Bronchial epithelial cell (primary cell): ENCODE data around the gene RGS21. TPM values are rescaled to one million over a fixed set of nuclear protein-coding genes. Genes with fewer than 3 reads are reported as not detected.

Source experiments
- DNase-seq: peaks from one replicate; pipeline ENCODE4 v3.0.0-alpha.2; 2010; ENCODE audit warnings: low read depth
- FAIRE-seq: peaks from 2 replicates; lab custom pipeline; 2011; peaks lifted over from hg19 to GRCh38; lab: Jason Lieb, UNC
- H3K27me3 ChIP-seq: 2 replicates; pipeline ENCODE4 v1.5.1; 2011; ENCODE audit warnings: low read length; ENCODE audit not compliant: control insufficient read depth, insufficient read depth
- H3K36me3 ChIP-seq: 2 replicates; pipeline ENCODE4 v1.5.1; 2011; ENCODE audit warnings: low read length; ENCODE audit not compliant: control insufficient read depth, insufficient read depth
- H3K4me3 ChIP-seq: 2 replicates; pipeline ENCODE4 v1.5.1; 2011; ENCODE audit warnings: mild to moderate bottlenecking, low read depth, low read length, control low read depth
- CTCF ChIP-seq: IDR thresholded peaks from 2 replicates; pipeline ENCODE4 v1.5.1; 2011; ENCODE audit warnings: mild to moderate bottlenecking, moderate library complexity, low read length, control low read depth, inconsistent platforms; ENCODE audit not compliant: insufficient read depth, severe bottlenecking
- total RNA-seq: library from RNA; depleted of rRNA; stranded (reverse); fragments of >200 nt; gene quantifications from 2 replicates; pipeline ENCODE4 v1.2.1, GENCODE V29; 2014

RGS21 gene
- total RNA-seq, 1 donor from 2014 or later = not detected

GRCh38 chr1:192358822-192359221 lies 42.0 kb downstream of the RGS21 start:
- TF ChIP-seq CTCF = no peak
- FAIRE-seq = no peak
- Histone ChIP-seq H3K27me3 (no peaks in the 10 kb centered on the region), H3K36me3 (no peaks in the 10 kb centered on the region), H3K4me3 (no peak overlapping the region)
- DNase-seq = no peak

GRCh38 chr1:192363177-192363576 lies 46.4 kb downstream of the RGS21 start:
- Histone ChIP-seq H3K27me3 (no peaks in the 10 kb centered on the region), H3K4me3 (no peak overlapping the region), H3K36me3 (no peaks in the 10 kb centered on the region)
- peak; percentile 4 for TF ChIP-seq CTCF
- FAIRE-seq = no peak
- peak; percentile 6 for DNase-seq

GRCh38 chr1:192367436-192367835 lies 50.6 kb downstream of the RGS21 start:
- TF ChIP-seq CTCF = no peak
- Histone ChIP-seq H3K4me3 (no peak overlapping the region), H3K36me3 (no peaks in the 10 kb centered on the region), H3K27me3 (no peaks in the 10 kb centered on the region)
- DNase-seq = no peak
- no peak for FAIRE-seq

- FAIRE-seq (no peak), DNase-seq (no peak)
- H3K4me3 ChIP-seq = no peak overlapping the region
- no peaks in the 10 kb centered on the region for H3K27me3 ChIP-seq
- no peak for TF ChIP-seq CTCF
- H3K36me3 ChIP-seq = no peaks in the 10 kb centered on the region
These were observed 58.5 kb downstream of the RGS21 start for GRCh38 chr1:192375306-192375705.

- no peaks in the 10 kb centered on the region for H3K36me3 ChIP-seq
- no peak for FAIRE-seq
These were observed 59.6 kb downstream of the RGS21 start for GRCh38 chr1:192376374-192376773.

More at GRCh38 chr1:192376374-192376773, 59.6 kb downstream of the RGS21 start:
- no peak for TF ChIP-seq CTCF
- Histone ChIP-seq H3K27me3 (no peaks in the 10 kb centered on the region), H3K4me3 (no peak overlapping the region)
- DNase-seq = no peak
